Loucy (cell line): ENCODE measurements around the gene CCDC185.

Experiments
- H2AFZ ChIP-seq: fragments of 200-600 bp; sonication (generic); 2 replicates; pipeline ENCODE4 v1.6.0; 2016; ENCODE audit warnings: antibody characterized with exemption, mild to moderate bottlenecking, low read length, moderate library complexity
- H3F3A ChIP-seq: fragments of 200-600 bp; 2 replicates; pipeline ENCODE4 v1.6.0; 2016; ENCODE audit warnings: antibody characterized with exemption, low read depth, mild to moderate bottlenecking
- H3K27me3 ChIP-seq: fragments of 200-600 bp; sonication (generic); 2 replicates; pipeline ENCODE4 v1.6.1; 2014; ENCODE audit warnings: low read length, mild to moderate bottlenecking; ENCODE audit not compliant: insufficient read depth, poor library complexity, severe bottlenecking
- H3K36me3 ChIP-seq: fragments of 200-600 bp; sonication (generic); 2 replicates; pipeline ENCODE4 v1.6.1; 2016; ENCODE audit warnings: low read length; ENCODE audit not compliant: insufficient read depth
- H3K4me1 ChIP-seq: fragments of 200-600 bp; sonication (generic); 2 replicates; pipeline ENCODE4 v1.5.1; 2014; ENCODE audit warnings: low read length, mild to moderate bottlenecking; ENCODE audit not compliant: insufficient read depth, poor library complexity, severe bottlenecking
- H3K4me2 ChIP-seq: fragments of 200-600 bp; sonication (generic); 2 replicates; pipeline ENCODE4 v1.6.0; 2014; ENCODE audit warnings: antibody characterized with exemption, low read length, low read depth, mild to moderate bottlenecking; ENCODE audit not compliant: poor library complexity, severe bottlenecking
- H3K4me3 ChIP-seq: fragments of 200-600 bp; sonication (generic); 2 replicates; pipeline ENCODE4 v1.5.1; 2014; ENCODE audit warnings: low read length, mild to moderate bottlenecking, mixed read lengths; ENCODE audit not compliant: poor library complexity, severe bottlenecking
- H3K79me2 ChIP-seq: fragments of 200-600 bp; sonication (generic); 2 replicates; pipeline ENCODE4 v1.6.1; 2014; ENCODE audit warnings: low read length; ENCODE audit not compliant: insufficient read depth
- H3K9ac ChIP-seq: fragments of 200-600 bp; sonication (generic); 2 replicates; pipeline ENCODE4 v1.6.0; 2014; ENCODE audit warnings: mild to moderate bottlenecking, low read depth, low read length, moderate library complexity; ENCODE audit not compliant: poor library complexity, severe bottlenecking
- H3K9me2 ChIP-seq: fragments of 200-600 bp; sonication (generic); replicated peaks from 2 replicates; pipeline ENCODE4 v1.6.1; 2016; ENCODE audit warnings: low read depth, low read length, mixed read lengths
- H3K9me3 ChIP-seq: fragments of 200-600 bp; sonication (generic); 2 replicates; pipeline ENCODE4 v1.6.1; 2014; ENCODE audit warnings: mild to moderate bottlenecking, antibody characterized with exemption, low read length, low read depth; ENCODE audit not compliant: insufficient read depth
- H4K20me1 ChIP-seq: fragments of 200-600 bp; sonication (generic); 2 replicates; pipeline ENCODE4 v1.6.0; 2014; ENCODE audit warnings: antibody characterized with exemption, low read length, mild to moderate bottlenecking; ENCODE audit not compliant: insufficient read depth, poor library complexity, severe bottlenecking
- CTCF ChIP-seq: fragments of 200-600 bp; sonication (generic); conservative IDR thresholded peaks from 2 replicates; pipeline ENCODE4 v1.5.1; 2014; ENCODE audit warnings: mild to moderate bottlenecking, antibody characterized with exemption, low read length
- EZH2phosphoT487 ChIP-seq: fragments of 200-600 bp; IDR thresholded peaks from 2 replicates; pipeline ENCODE4 v1.6.1; 2018; ENCODE audit warnings: antibody characterized with exemption, mild to moderate bottlenecking, moderate library complexity, borderline replicate concordance

The CCDC185 gene

GRCh38 chr1:223422911-223423310 is 29.7 kb downstream of the CCDC185 start:
- no peak overlapping the region for H3K4me3 ChIP-seq
- no peaks in the 10 kb centered on the region for H3K4me1 ChIP-seq
- H4K20me1 ChIP-seq: no peaks in the 10 kb centered on the region
- no peak overlapping the region for H3K4me2 ChIP-seq
- no peaks in the 10 kb centered on the region for H3K79me2 ChIP-seq
- no peak for TF ChIP-seq EZH2phosphoT487
- TF ChIP-seq CTCF: no peak
- no peaks in the 10 kb centered on the region for H3K27me3 ChIP-seq
- no peaks in the 10 kb centered on the region for H3K9me3 ChIP-seq
- H3K9me2 ChIP-seq: no peaks in the 10 kb centered on the region
- H3K9ac ChIP-seq: no peak overlapping the region
- no peaks in the 10 kb centered on the region for H3F3A ChIP-seq
- no peaks in the 10 kb centered on the region for H3K36me3 ChIP-seq
- H2AFZ ChIP-seq: no peak overlapping the region

- Histone ChIP-seq H4K20me1 (no peaks in the 10 kb centered on the region), H3K4me3 (no peak overlapping the region), H3K36me3 (no peaks in the 10 kb centered on the region), H3K4me2 (no peak overlapping the region), H3F3A (no peaks in the 10 kb centered on the region), H3K4me1 (no peaks in the 10 kb centered on the region), H2AFZ (no peak overlapping the region), H3K79me2 (no peaks in the 10 kb centered on the region), H3K27me3 (no peaks in the 10 kb centered on the region), H3K9me2 (no peaks in the 10 kb centered on the region), H3K9me3 (no peaks in the 10 kb centered on the region), H3K9ac (no peak overlapping the region)
- no peak for TF ChIP-seq CTCF
- TF ChIP-seq EZH2phosphoT487: no peak
Measured at GRCh38 chr1:223423641-223424233, 30.5 kb downstream of the CCDC185 start.

- Histone ChIP-seq H3K27me3 (no peaks in the 10 kb centered on the region), H4K20me1 (no peaks in the 10 kb centered on the region), H3K9me2 (no peaks in the 10 kb centered on the region), H3K79me2 (no peaks in the 10 kb centered on the region), H3K9me3 (no peaks in the 10 kb centered on the region), H3K9ac (no peak overlapping the region), H3K4me1 (no peaks in the 10 kb centered on the region), H3K36me3 (no peaks in the 10 kb centered on the region), H3K4me2 (no peak overlapping the region), H2AFZ (no peak overlapping the region), H3K4me3 (no peak overlapping the region), H3F3A (no peaks in the 10 kb centered on the region)
- TF ChIP-seq EZH2phosphoT487 (no peak), CTCF (no peak)
Measured at GRCh38 chr1:223425550-223425949, 32.3 kb downstream of the CCDC185 start.
